Karpas-422 (cell line): ENCODE data around the gene FATE1. TPM values are rescaled to one million over a fixed set of nuclear protein-coding genes. Genes with fewer than 3 reads are reported as not detected.
A peak's percentile ranks its signal among the peaks of the same experiment; 100 is the strongest.

ENCODE experiments used
- DNase-seq: peaks from one replicate; pipeline ENCODE4 v3.0.0-alpha.2; 2015
- H2AFZ ChIP-seq: fragments of 200-600 bp; sonication (generic); 2 replicates; pipeline ENCODE4 v1.6.1; 2014; ENCODE audit warnings: antibody characterized with exemption, low read length, mixed read lengths
- H3K27ac ChIP-seq: fragments of 200-600 bp; sonication (generic); 2 replicates; pipeline ENCODE4 v1.5.1; 2014; ENCODE audit warnings: mild to moderate bottlenecking, low read length, moderate library complexity
- H3K27me3 ChIP-seq: fragments of 200-600 bp; sonication (generic); 2 replicates; pipeline ENCODE4 v1.6.1; 2014; ENCODE audit warnings: low read length, mixed read lengths
- H3K36me3 ChIP-seq: fragments of 200-600 bp; sonication (generic); 2 replicates; pipeline ENCODE4 v1.6.1; 2014; ENCODE audit warnings: low read length, mixed read lengths; ENCODE audit not compliant: insufficient read depth
- H3K4me1 ChIP-seq: fragments of 200-600 bp; sonication (generic); 2 replicates; pipeline ENCODE4 v1.6.1; 2014; ENCODE audit warnings: mild to moderate bottlenecking, low read length, mixed read lengths
- H3K4me2 ChIP-seq: fragments of 200-600 bp; sonication (generic); 2 replicates; pipeline ENCODE4 v1.6.1; 2014; ENCODE audit warnings: low read length, low read depth, mild to moderate bottlenecking; ENCODE audit not compliant: poor library complexity, severe bottlenecking
- H3K4me3 ChIP-seq: fragments of 200-600 bp; sonication (generic); 2 replicates; pipeline ENCODE4 v1.5.1; 2014; ENCODE audit warnings: mild to moderate bottlenecking, antibody characterized with exemption, low read length, mixed read lengths
- H3K79me2 ChIP-seq: fragments of 200-600 bp; sonication (generic); 2 replicates; pipeline ENCODE4 v1.6.1; 2014; ENCODE audit warnings: mild to moderate bottlenecking, low read length, mixed read lengths
- H3K9ac ChIP-seq: fragments of 200-600 bp; sonication (generic); 2 replicates; pipeline ENCODE4 v1.6.0; 2014; ENCODE audit warnings: low read length
- H3K9me2 ChIP-seq: fragments of 200-600 bp; sonication (generic), shearing (Covaris generic); replicated peaks from 2 replicates; pipeline ENCODE4 v1.6.0; 2014; ENCODE audit warnings: mild to moderate bottlenecking, low read length, moderate library complexity; ENCODE audit not compliant: insufficient read depth
- H3K9me3 ChIP-seq: fragments of 300-700, 200-600 bp; sonication (generic); 2 replicates; pipeline ENCODE4 v1.6.1; 2014; ENCODE audit warnings: low read length, mixed read lengths
- H4K20me1 ChIP-seq: fragments of 200-600 bp; sonication (generic); 2 replicates; pipeline ENCODE4 v1.6.1; 2014; ENCODE audit warnings: mild to moderate bottlenecking, antibody characterized with exemption, low read length, low read depth; ENCODE audit not compliant: insufficient read depth
- total RNA-seq: library from RNA; depleted of rRNA; stranded (reverse); fragments of >200 nt; shearing (Covaris generic); gene quantifications from 2 replicates; pipeline ENCODE4 v1.2.3, GENCODE V29; 2014; ENCODE audit warnings: low replicate concordance

The FATE1 gene
- total RNA-seq, 1 experiment from 2014 or later, result not detected

- Histone ChIP-seq H3K27ac (no peak overlapping the region), H3K4me2 (no peak overlapping the region), H3K79me2 (no peaks in the 10 kb centered on the region), H3K4me1 (no peaks in the 10 kb centered on the region), H3K9ac (no peak overlapping the region), H4K20me1 (no peaks in the 10 kb centered on the region), H2AFZ (no peak overlapping the region), H3K9me2 (no peaks in the 10 kb centered on the region), H3K36me3 (no peaks in the 10 kb centered on the region), H3K27me3 (no peaks in the 10 kb centered on the region), H3K9me3 (no peaks in the 10 kb centered on the region), H3K4me3 (no peak overlapping the region)
- DNase-seq, result no peak
These were observed 4.7 kb upstream of the FATE1 start for GRCh38 chrX:151711154-151711553.

GRCh38 chrX:151711787-151712186 is 4.0 kb upstream of the FATE1 start:
- Histone ChIP-seq H3K4me3 (no peak overlapping the region), H2AFZ (no peak overlapping the region), H3K36me3 (no peaks in the 10 kb centered on the region), H3K9me3 (no peaks in the 10 kb centered on the region), H3K4me2 (no peak overlapping the region), H3K9me2 (no peaks in the 10 kb centered on the region), H3K27me3 (no peaks in the 10 kb centered on the region), H3K27ac (no peak overlapping the region), H3K4me1 (no peaks in the 10 kb centered on the region), H3K9ac (no peak overlapping the region), H3K79me2 (no peaks in the 10 kb centered on the region), H4K20me1 (no peaks in the 10 kb centered on the region)
- DNase-seq, result no peak

- no peaks in the 10 kb centered on the region for H3K4me1 ChIP-seq
- no peak overlapping the region for H3K9ac ChIP-seq
- no peak overlapping the region for H3K4me2 ChIP-seq
- no peaks in the 10 kb centered on the region for H4K20me1 ChIP-seq
- H3K27ac ChIP-seq, result no peak overlapping the region
- no peak overlapping the region for H2AFZ ChIP-seq
- no peak overlapping the region for H3K4me3 ChIP-seq
- no peaks in the 10 kb centered on the region for H3K9me3 ChIP-seq
- no peaks in the 10 kb centered on the region for H3K27me3 ChIP-seq
- H3K36me3 ChIP-seq, result no peaks in the 10 kb centered on the region
- DNase-seq, result no peak
- no peaks in the 10 kb centered on the region for H3K9me2 ChIP-seq
- no peaks in the 10 kb centered on the region for H3K79me2 ChIP-seq
These were observed 3.6 kb upstream of the FATE1 start for GRCh38 chrX:151712253-151712652.

GRCh38 chrX:151713849-151714248 is 2.0 kb upstream of the FATE1 start:
- Histone ChIP-seq H3K9ac (no peak overlapping the region), H4K20me1 (no peaks in the 10 kb centered on the region), H3K4me2 (no peak overlapping the region), H3K9me2 (no peaks in the 10 kb centered on the region), H3K4me1 (no peaks in the 10 kb centered on the region), H2AFZ (no peak overlapping the region), H3K79me2 (no peaks in the 10 kb centered on the region), H3K27ac (no peak overlapping the region), H3K36me3 (no peaks in the 10 kb centered on the region), H3K9me3 (no peaks in the 10 kb centered on the region), H3K4me3 (no peak overlapping the region), H3K27me3 (no peaks in the 10 kb centered on the region)
- peak; percentile 75 for DNase-seq

- Histone ChIP-seq H3K9me3 (no peaks in the 10 kb centered on the region), H3K27ac (no peak overlapping the region), H3K4me2 (no peak overlapping the region), H2AFZ (no peak overlapping the region), H3K9ac (no peak overlapping the region), H3K4me1 (no peaks in the 10 kb centered on the region), H3K36me3 (no peaks in the 10 kb centered on the region), H3K79me2 (no peaks in the 10 kb centered on the region), H4K20me1 (no peaks in the 10 kb centered on the region), H3K4me3 (no peak overlapping the region), H3K27me3 (no peaks in the 10 kb centered on the region), H3K9me2 (no peaks in the 10 kb centered on the region)
- no peak for DNase-seq
These were observed 1.5 kb upstream of the FATE1 start for GRCh38 chrX:151714362-151714761.

GRCh38 chrX:151722241-151722846 is 6.5 kb downstream of the FATE1 start:
- no peaks in the 10 kb centered on the region for H4K20me1 ChIP-seq
- H3K4me1 ChIP-seq, result no peaks in the 10 kb centered on the region
- no peaks in the 10 kb centered on the region for H3K9me2 ChIP-seq
- no peaks in the 10 kb centered on the region for H3K9me3 ChIP-seq
- H2AFZ ChIP-seq, result no peak overlapping the region
- no peak for DNase-seq
- H3K4me3 ChIP-seq, result no peak overlapping the region
- no peak overlapping the region for H3K27ac ChIP-seq
- H3K4me2 ChIP-seq, result no peak overlapping the region
- H3K27me3 ChIP-seq, result no peaks in the 10 kb centered on the region
- H3K79me2 ChIP-seq, result no peaks in the 10 kb centered on the region
- H3K9ac ChIP-seq, result no peak overlapping the region
- H3K36me3 ChIP-seq, result no peaks in the 10 kb centered on the region

- no peak overlapping the region for H3K9ac ChIP-seq
- no peaks in the 10 kb centered on the region for H3K9me3 ChIP-seq
- H4K20me1 ChIP-seq, result no peaks in the 10 kb centered on the region
- no peak overlapping the region for H2AFZ ChIP-seq
- H3K9me2 ChIP-seq, result no peaks in the 10 kb centered on the region
- no peak overlapping the region for H3K4me2 ChIP-seq
- DNase-seq, result no peak
- no peaks in the 10 kb centered on the region for H3K79me2 ChIP-seq
- no peaks in the 10 kb centered on the region for H3K4me1 ChIP-seq
- no peaks in the 10 kb centered on the region for H3K27me3 ChIP-seq
- no peak overlapping the region for H3K4me3 ChIP-seq
- no peaks in the 10 kb centered on the region for H3K36me3 ChIP-seq
- H3K27ac ChIP-seq, result no peak overlapping the region
These were observed 7.4 kb downstream of the FATE1 start for GRCh38 chrX:151723156-151723760.

- Histone ChIP-seq H3K27me3 (no peaks in the 10 kb centered on the region), H3K4me1 (no peaks in the 10 kb centered on the region), H4K20me1 (no peaks in the 10 kb centered on the region), H3K9ac (no peak overlapping the region), H3K4me3 (no peak overlapping the region), H2AFZ (no peak overlapping the region), H3K27ac (no peak overlapping the region), H3K79me2 (no peaks in the 10 kb centered on the region), H3K36me3 (no peaks in the 10 kb centered on the region), H3K9me2 (no peaks in the 10 kb centered on the region), H3K9me3 (no peaks in the 10 kb centered on the region), H3K4me2 (no peak overlapping the region)
- no peak for DNase-seq
These were observed 8.9 kb downstream of the FATE1 start for GRCh38 chrX:151724563-151725337.
